ENCODE measurements around the gene KIZ. TPM values are rescaled to one million over a fixed set of nuclear protein-coding genes. Genes with fewer than 3 reads are reported as not detected.

The KIZ gene
- total RNA-seq, 1 experiment from 2014 or later: 43.6 TPM

- no peak for TF ChIP-seq ARID4B (CRISPR knock-in tag; IDR thresholded peaks at IDR 0.05; ENCODE audit: borderline replicate concordance)
- TF ChIP-seq ZNF532 (CRISPR knock-in tag; IDR thresholded peaks at IDR 0.05; ENCODE audit: borderline replicate concordance): no peak
- no peak for TF ChIP-seq ZNF671 (CRISPR knock-in tag; IDR thresholded peaks at IDR 0.05)
- no peak for TF ChIP-seq ZNF232 (CRISPR knock-in tag; IDR thresholded peaks at IDR 0.05)
- no peak for TF ChIP-seq MAX (CRISPR knock-in tag; IDR thresholded peaks at IDR 0.05)
- TF ChIP-seq NR1H2 (CRISPR knock-in tag; IDR thresholded peaks at IDR 0.05): no peak
- TF ChIP-seq ZNF317 (CRISPR knock-in tag; IDR thresholded peaks at IDR 0.05; ENCODE audit: borderline replicate concordance, low read depth): no peak
- TF ChIP-seq EMX1 (CRISPR knock-in tag; IDR thresholded peaks at IDR 0.05): no peak
- no peak for TF ChIP-seq ZMAT4 (CRISPR knock-in tag; IDR thresholded peaks at IDR 0.05)
- no peak for TF ChIP-seq PRDM15 (CRISPR knock-in tag; IDR thresholded peaks at IDR 0.05)
- TF ChIP-seq ZNF281 (CRISPR knock-in tag; IDR thresholded peaks at IDR 0.05): no peak
- no peak for TF ChIP-seq CREB1 (CRISPR knock-in tag; IDR thresholded peaks at IDR 0.05)
Measured at GRCh38 chr20:21077809-21078345, 48.0 kb upstream of the KIZ start (continued).
